Activated CD4-positive, CD25-positive, alpha-beta regulatory T cell (primary cell): ENCODE measurements around the gene MRPS18A.

Source experiments
- DNase-seq, 4 experiments: peaks; one replicate each; lab custom pipeline; 2025; lab: John Stamatoyannopoulos, UW

The MRPS18A gene

GRCh38 chr6:43687437-43688347 is at the start of gene MRPS18A:
Gene MRPS18A, minus strand, starts transcription at chr6:43687791. Its CDS starts 12 bp downstream, at chr6:43687779.
- peak; percentile 54 to 66 (median 62) for DNase-seq

- DNase-seq, result no peak
These were observed 49.3 kb upstream of the MRPS18A start for GRCh38 chr6:43736844-43737243.

- DNase-seq, result no peak
These were observed 48.7 kb upstream of the MRPS18A start for GRCh38 chr6:43736211-43736786.

- DNase-seq, result no peak
These were observed 48.1 kb upstream of the MRPS18A start for GRCh38 chr6:43735642-43736199.

GRCh38 chr6:43734294-43734665 is 46.7 kb upstream of the MRPS18A start:
- DNase-seq, result no peak

- peak in 1 of 4 experiments; percentile 21 for DNase-seq
These were observed 46.1 kb upstream of the MRPS18A start for GRCh38 chr6:43733471-43734293.

- DNase-seq, result no peak
These were observed 43.0 kb upstream of the MRPS18A start for GRCh38 chr6:43730634-43731033.

GRCh38 chr6:43729537-43729936 is 41.9 kb upstream of the MRPS18A start:
- DNase-seq, result no peak

- DNase-seq, result no peak
These were observed 41.0 kb upstream of the MRPS18A start for GRCh38 chr6:43728586-43728985.

- no peak for DNase-seq
These were observed 40.0 kb upstream of the MRPS18A start for GRCh38 chr6:43727634-43728033.

GRCh38 chr6:43725643-43726580 is 38.3 kb upstream of the MRPS18A start:
- DNase-seq, result no peak

- DNase-seq, result peak in 3 of 4 experiments; percentile 14 to 28 (median 27)
These were observed 37.5 kb upstream of the MRPS18A start for GRCh38 chr6:43724914-43725642.

GRCh38 chr6:43724354-43724753 is 36.8 kb upstream of the MRPS18A start:
- DNase-seq, result no peak

- peak; percentile 22 to 44 (median 36) for DNase-seq
These were observed 36.2 kb upstream of the MRPS18A start for GRCh38 chr6:43723737-43724295.

GRCh38 chr6:43722920-43723545 is 35.4 kb upstream of the MRPS18A start:
- no peak for DNase-seq

- no peak for DNase-seq
These were observed 33.4 kb upstream of the MRPS18A start for GRCh38 chr6:43720999-43721398.

- no peak for DNase-seq
These were observed 31.9 kb upstream of the MRPS18A start for GRCh38 chr6:43719511-43719910.

GRCh38 chr6:43718387-43719105 is 31.0 kb upstream of the MRPS18A start:
- DNase-seq, result no peak

GRCh38 chr6:43717822-43718221 is 30.2 kb upstream of the MRPS18A start:
- no peak for DNase-seq
